Measurements from ENCODE around the gene PTAFR. TPM values are rescaled to one million over a fixed set of nuclear protein-coding genes. Genes with fewer than 3 reads are reported as not detected.

PTAFR gene
- total RNA-seq (2021; ENCODE audit: unreplicated experiment): 1.3 TPM
- 2.3 and 3.7 TPM in 2 replicates for polyA plus RNA-seq (2012)
- percentile 35 among the genes with signal in this experiment for Bru-seq, nascent RNA
- percentile 33 among the genes with signal in this experiment for BruChase-seq, experiment 1, labeled RNA remaining after a 6-hour chase
- percentile 35 among the genes with signal in this experiment for BruChase-seq, experiment 2, labeled RNA remaining after a 2-hour chase
- long read RNA-seq: 0 reads

GRCh38 chr1:28176492-28177470 lies at the start of gene PTAFR:
Gene PTAFR (minus strand): TSS chr1:28176690. CDS start chr1:28151021, 25,669 bp downstream.
- H4K20me1 ChIP-seq (ENCODE audit: insufficient read depth): no peaks in the 10 kb centered on the region
- TF ChIP-seq EZH2phosphoT487 (IDR thresholded peaks at IDR 0.05; ENCODE audit: borderline replicate concordance): no peak
- TF ChIP-seq TCF7L2 (IDR thresholded peaks at IDR 0.05; ENCODE audit: borderline replicate concordance, extremely low read depth, insufficient read depth, insufficient read length): no peak
- TF ChIP-seq CEBPB (IDR thresholded peaks at IDR 0.05; ENCODE audit: low read depth): no peak
- no peak for TF ChIP-seq SIN3A (IDR thresholded peaks at IDR 0.05; ENCODE audit: low read depth)
- TF ChIP-seq ZBTB33 (IDR thresholded peaks at IDR 0.05; ENCODE audit: extremely low read depth, insufficient replicate concordance, low read length): no peak
- TF ChIP-seq EZH2 (IDR thresholded peaks at IDR 0.05): no peak
- TF ChIP-seq YY1 (IDR thresholded peaks at IDR 0.05; ENCODE audit: extremely low read depth, insufficient replicate concordance, low read depth, low read length): no peak
- TF ChIP-seq MAX (IDR thresholded peaks at IDR 0.05): no peak
- TF ChIP-seq POLR2A (IDR thresholded peaks at IDR 0.05; ENCODE audit: borderline replicate concordance, extremely low read depth, insufficient read depth, insufficient read length): no peak
- no peak for TF ChIP-seq ZNF274 (IDR thresholded peaks at IDR 0.05; ENCODE audit: low read depth, low read length)
- no peak for TF ChIP-seq ZFX (IDR thresholded peaks at IDR 0.05)
- no peak for TF ChIP-seq ATF3 (IDR thresholded peaks at IDR 0.05)
- TF ChIP-seq CBX3 (IDR thresholded peaks at IDR 0.05; ENCODE audit: low read depth): no peak
- TF ChIP-seq RAD21 (IDR thresholded peaks at IDR 0.05; ENCODE audit: low read depth): no peak
- BruUV-seq (replicated peaks): no TSS peak
- no peak within 1 kb of the TSS for H3K4me3 ChIP-seq (replicated peaks in 1 of 2; ENCODE audit: low read depth in 1 of 2, low read length in 2 of 2)
- H3K9ac ChIP-seq (ENCODE audit: low read length): no peak within 1 kb of the TSS
- RAD21 ChIA-PET (ENCODE audit: low non-redundant PET in 1 of 2, low total read pairs in 2 of 2, uncharacterized antibody in 2 of 2, unreplicated experiment in 2 of 2): no interaction called here
- H3K27ac ChIP-seq (ENCODE audit: low read depth, low read length): no peak within 1 kb of the TSS
- no peaks in the 10 kb centered on the region for H3K79me2 ChIP-seq (ENCODE audit: insufficient read depth, low read length)
- peaks cover 6% of the 10 kb centered on the region in 2 experiments; a peak in 3 of 4 replicates for H3K4me1 ChIP-seq (ENCODE audit: control insufficient read depth in 1 of 2, insufficient read depth in 2 of 2, low read length in 2 of 2)
- H3K27me3 ChIP-seq (ENCODE audit: insufficient read depth, low read length): no peaks in the 10 kb centered on the region
- ATAC-seq (no peak), DNase-seq (ENCODE audit: low read depth, low spot score) (no peak)
- POLR2A ChIA-PET: no interaction called here
- CTCF ChIA-PET: no interaction called here
- H3K9me2 ChIP-seq (ENCODE audit: insufficient read depth): no peaks in the 10 kb centered on the region
- H2AFZ ChIP-seq (ENCODE audit: low read depth, low read length, poor library complexity, severe bottlenecking): no peak within 1 kb of the TSS
- no peak within 1 kb of the TSS for H3K4me2 ChIP-seq (ENCODE audit: low read length)
- intact Hi-C loops (cut with micrococcal nuclease): no loop called here
- no peaks in the 10 kb centered on the region for H3K9me3 ChIP-seq (ENCODE audit: control insufficient read depth in 1 of 2, insufficient read depth in 1 of 2, low read depth in 1 of 2, low read length in 2 of 2)
- H3K36me3 ChIP-seq (ENCODE audit: control insufficient read depth in 1 of 2, insufficient read depth in 2 of 2, low read length in 2 of 2): no peaks in the 10 kb centered on the region

Data from HCT116 (cell line).